HEK293 (cell line): ENCODE measurements around the gene SNTB2.

Source experiments
- BCL11A ChIP-seq: fragments of 450-650 bp; formaldehyde crosslinking; IDR thresholded peaks from 2 replicates; pipeline ENCODE4 v1.5.1; 2016; ENCODE audit warnings: low read depth, missing biosample characterization, missing genetic modification characterization
- YY1 ChIP-seq: fragments of 450-650 bp; formaldehyde crosslinking; IDR thresholded peaks from 2 replicates; pipeline ENCODE4 v1.5.1; 2018; ENCODE audit warnings: missing biosample characterization, missing genetic modification characterization
- ZBTB21 ChIP-seq: fragments of 450-650 bp; formaldehyde crosslinking; IDR thresholded peaks from 2 replicates; pipeline ENCODE4 v1.5.1; 2017; ENCODE audit warnings: missing biosample characterization, missing genetic modification characterization
- ZBTB8A ChIP-seq: fragments of 450-650 bp; formaldehyde crosslinking; IDR thresholded peaks from 2 replicates; pipeline ENCODE4 v1.5.1; 2016; ENCODE audit warnings: missing biosample characterization, missing genetic modification characterization
- ZNF138 ChIP-seq: fragments of 450-650 bp; formaldehyde crosslinking; IDR thresholded peaks from 2 replicates; pipeline ENCODE4 v1.5.1; 2016; ENCODE audit warnings: missing biosample characterization, missing genetic modification characterization, borderline replicate concordance
- ZNF2 ChIP-seq: fragments of 450-650 bp; formaldehyde crosslinking; IDR thresholded peaks from 2 replicates; pipeline ENCODE4 v1.5.1; 2016; ENCODE audit warnings: missing biosample characterization, missing genetic modification characterization
- ZNF274 ChIP-seq, 2 experiments: fragments of 200-500 bp in 1 of 2; fragments of 450-650 bp in 1 of 2; sonication (Bioruptor generic) in 1 of 2; formaldehyde crosslinking in 1 of 2; IDR thresholded peaks; 2 replicates each; pipeline versions ENCODE4 v1.5.1 to v1.6.1; 2014 to 2016; ENCODE audit warnings: borderline replicate concordance in 1 of 2, inconsistent platforms in 1 of 2, low read length in 1 of 2, missing biosample characterization in 1 of 2, missing genetic modification characterization in 1 of 2
- ZNF48 ChIP-seq: fragments of 450-650 bp; formaldehyde crosslinking; IDR thresholded peaks from 2 replicates; pipeline ENCODE4 v1.5.1; 2016; ENCODE audit warnings: missing biosample characterization, missing genetic modification characterization
- ZNF555 ChIP-seq: fragments of 450-650 bp; formaldehyde crosslinking; conservative IDR thresholded peaks from 2 replicates; pipeline ENCODE4 v1.5.1; 2017; ENCODE audit warnings: missing biosample characterization, mild to moderate bottlenecking, missing genetic modification characterization, inconsistent platforms
- ZSCAN30 ChIP-seq: fragments of 450-650 bp; IDR thresholded peaks from 2 replicates; pipeline ENCODE4 v1.5.1; 2018; ENCODE audit warnings: missing biosample characterization, mild to moderate bottlenecking, missing genetic modification characterization, moderate library complexity
- TF ChIP-seq, protein P1 (sequence below): fragments of 450-650 bp; formaldehyde crosslinking; IDR thresholded peaks from 2 replicates; pipeline ENCODE4 v1.5.1; 2016; ENCODE audit warnings: missing biosample characterization, missing genetic modification characterization, low read depth
- TF ChIP-seq, protein P2 (sequence below): fragments of 450-650 bp; formaldehyde crosslinking; IDR thresholded peaks from 2 replicates; pipeline ENCODE4 v1.5.1; 2016; ENCODE audit warnings: missing biosample characterization, missing genetic modification characterization
- TF ChIP-seq, protein P3 (sequence below): fragments of 450-650 bp; formaldehyde crosslinking; IDR thresholded peaks from 2 replicates; pipeline ENCODE4 v1.5.1; 2016; ENCODE audit warnings: missing biosample characterization, missing genetic modification characterization
- TF ChIP-seq, protein P4 (sequence below): fragments of 450-650 bp; formaldehyde crosslinking; IDR thresholded peaks from 2 replicates; pipeline ENCODE4 v1.5.1; 2016; ENCODE audit warnings: missing biosample characterization, missing genetic modification characterization

DNA sequence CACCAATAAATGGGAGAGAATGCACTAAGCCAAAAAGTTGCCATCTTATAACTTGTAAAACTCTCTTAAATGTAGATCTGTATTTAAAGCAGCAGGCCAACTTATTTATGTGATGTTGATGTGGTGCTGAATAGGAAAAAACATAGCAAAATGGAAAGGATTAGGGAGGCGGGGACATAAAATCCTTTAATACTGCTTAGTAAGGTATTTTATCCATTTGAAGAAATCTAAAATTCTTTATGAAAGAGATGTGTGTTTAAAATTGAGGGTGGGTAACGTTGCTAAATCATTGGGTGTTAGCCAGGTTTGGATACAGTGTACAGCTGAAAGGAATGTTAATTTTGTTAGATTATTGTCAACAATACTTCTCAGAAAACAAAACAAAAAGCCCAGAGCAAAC, 14.3 kb downstream of the SNTB2 start:
- TF ChIP-seq ZNF138 (no peak), ZNF2 (tag by site-specific recombination) (no peak), ZBTB8A (tag by site-specific recombination) (no peak), ZNF274 (IDR thresholded peaks at IDR 0.05; ENCODE audit: low read length) (no peak), ZNF274 (tag by site-specific recombination; IDR thresholded peaks at IDR 0.05; ENCODE audit: borderline replicate concordance) (no peak), ZNF48 (tag by site-specific recombination) (no peak), YY1 (no peak), ZBTB21 (tag by site-specific recombination) (no peak), ZNF555 (tag by site-specific recombination) (no peak), ZSCAN30 (tag by site-specific recombination) (no peak), BCL11A (tag by site-specific recombination) (no peak)
- TF ChIP-seq, protein P1, sequence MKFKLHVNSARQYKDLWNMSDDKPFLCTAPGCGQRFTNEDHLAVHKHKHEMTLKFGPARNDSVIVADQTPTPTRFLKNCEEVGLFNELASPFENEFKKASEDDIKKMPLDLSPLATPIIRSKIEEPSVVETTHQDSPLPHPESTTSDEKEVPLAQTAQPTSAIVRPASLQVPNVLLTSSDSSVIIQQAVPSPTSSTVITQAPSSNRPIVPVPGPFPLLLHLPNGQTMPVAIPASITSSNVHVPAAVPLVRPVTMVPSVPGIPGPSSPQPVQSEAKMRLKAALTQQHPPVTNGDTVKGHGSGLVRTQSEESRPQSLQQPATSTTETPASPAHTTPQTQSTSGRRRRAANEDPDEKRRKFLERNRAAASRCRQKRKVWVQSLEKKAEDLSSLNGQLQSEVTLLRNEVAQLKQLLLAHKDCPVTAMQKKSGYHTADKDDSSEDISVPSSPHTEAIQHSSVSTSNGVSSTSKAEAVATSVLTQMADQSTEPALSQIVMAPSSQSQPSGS (tag by site-specific recombination): no peak
- TF ChIP-seq, protein P2, sequence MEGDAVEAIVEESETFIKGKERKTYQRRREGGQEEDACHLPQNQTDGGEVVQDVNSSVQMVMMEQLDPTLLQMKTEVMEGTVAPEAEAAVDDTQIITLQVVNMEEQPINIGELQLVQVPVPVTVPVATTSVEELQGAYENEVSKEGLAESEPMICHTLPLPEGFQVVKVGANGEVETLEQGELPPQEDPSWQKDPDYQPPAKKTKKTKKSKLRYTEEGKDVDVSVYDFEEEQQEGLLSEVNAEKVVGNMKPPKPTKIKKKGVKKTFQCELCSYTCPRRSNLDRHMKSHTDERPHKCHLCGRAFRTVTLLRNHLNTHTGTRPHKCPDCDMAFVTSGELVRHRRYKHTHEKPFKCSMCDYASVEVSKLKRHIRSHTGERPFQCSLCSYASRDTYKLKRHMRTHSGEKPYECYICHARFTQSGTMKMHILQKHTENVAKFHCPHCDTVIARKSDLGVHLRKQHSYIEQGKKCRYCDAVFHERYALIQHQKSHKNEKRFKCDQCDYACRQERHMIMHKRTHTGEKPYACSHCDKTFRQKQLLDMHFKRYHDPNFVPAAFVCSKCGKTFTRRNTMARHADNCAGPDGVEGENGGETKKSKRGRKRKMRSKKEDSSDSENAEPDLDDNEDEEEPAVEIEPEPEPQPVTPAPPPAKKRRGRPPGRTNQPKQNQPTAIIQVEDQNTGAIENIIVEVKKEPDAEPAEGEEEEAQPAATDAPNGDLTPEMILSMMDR (tag by site-specific recombination): no peak
- TF ChIP-seq, protein P3, sequence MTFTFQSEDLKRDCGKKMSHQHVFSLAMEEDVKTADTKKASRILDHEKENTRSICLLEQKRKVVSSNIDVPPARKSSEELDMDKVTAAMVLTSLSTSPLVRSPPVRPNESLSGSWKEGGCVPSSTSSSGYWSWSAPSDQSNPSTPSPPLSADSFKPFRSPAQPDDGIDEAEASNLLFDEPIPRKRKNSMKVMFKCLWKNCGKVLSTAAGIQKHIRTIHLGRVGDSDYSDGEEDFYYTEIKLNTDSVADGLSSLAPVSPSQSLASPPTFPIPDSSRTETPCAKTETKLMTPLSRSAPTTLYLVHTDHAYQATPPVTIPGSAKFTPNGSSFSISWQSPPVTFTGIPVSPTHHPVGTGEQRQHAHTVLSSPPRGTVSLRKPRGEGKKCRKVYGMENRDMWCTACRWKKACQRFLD (tag by site-specific recombination): no peak
- TF ChIP-seq, protein P4, sequence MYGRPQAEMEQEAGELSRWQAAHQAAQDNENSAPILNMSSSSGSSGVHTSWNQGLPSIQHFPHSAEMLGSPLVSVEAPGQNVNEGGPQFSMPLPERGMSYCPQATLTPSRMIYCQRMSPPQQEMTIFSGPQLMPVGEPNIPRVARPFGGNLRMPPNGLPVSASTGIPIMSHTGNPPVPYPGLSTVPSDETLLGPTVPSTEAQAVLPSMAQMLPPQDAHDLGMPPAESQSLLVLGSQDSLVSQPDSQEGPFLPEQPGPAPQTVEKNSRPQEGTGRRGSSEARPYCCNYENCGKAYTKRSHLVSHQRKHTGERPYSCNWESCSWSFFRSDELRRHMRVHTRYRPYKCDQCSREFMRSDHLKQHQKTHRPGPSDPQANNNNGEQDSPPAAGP: no peak
